GM18873 (cell line): ENCODE results near the gene KCNIP1.
"Not testable (repeated sequence)": the region's sequence is repeated elsewhere in the genome, so short reads cannot be mapped to it uniquely, and the experiment has no call there.

ENCODE experiments used
- ATAC-seq: cut with Tn5 transposase; IDR thresholded peaks from one replicate; pipeline ENCODE4 v1.9.1; 2021; ENCODE audit warnings: mild to moderate bottlenecking, moderate library complexity, moderate number of reproducible peaks; ENCODE audit not compliant: unreplicated experiment, low FRiP score

KCNIP1 gene

GRCh38 chr5:170533383-170533782 is 29.6 kb downstream of the KCNIP1 start:
- ATAC-seq: no peak

- no peak for ATAC-seq
These were observed 30.4 kb downstream of the KCNIP1 start for GRCh38 chr5:170534177-170534576.

DNA sequence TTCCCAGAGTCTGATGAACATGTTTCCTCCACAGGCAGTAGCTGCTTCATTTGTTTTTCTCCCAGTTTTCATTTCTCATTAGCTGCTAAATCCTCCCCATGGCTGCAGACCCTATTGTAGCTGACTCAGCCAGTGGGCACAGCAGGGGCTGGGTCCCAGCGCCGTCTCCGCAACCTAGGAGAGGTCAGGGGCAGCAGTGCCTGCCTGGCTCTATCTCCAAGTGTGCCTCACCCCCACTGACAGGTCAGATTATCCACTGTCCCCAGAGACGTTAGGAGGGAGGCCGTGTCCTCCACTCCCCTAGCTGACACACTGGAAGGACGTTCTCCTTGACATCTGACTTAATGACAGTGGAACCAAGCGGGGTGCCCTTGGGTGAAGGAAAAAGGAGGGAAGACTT is 31.1 kb downstream of the KCNIP1 start:
- ATAC-seq: no peak

DNA sequence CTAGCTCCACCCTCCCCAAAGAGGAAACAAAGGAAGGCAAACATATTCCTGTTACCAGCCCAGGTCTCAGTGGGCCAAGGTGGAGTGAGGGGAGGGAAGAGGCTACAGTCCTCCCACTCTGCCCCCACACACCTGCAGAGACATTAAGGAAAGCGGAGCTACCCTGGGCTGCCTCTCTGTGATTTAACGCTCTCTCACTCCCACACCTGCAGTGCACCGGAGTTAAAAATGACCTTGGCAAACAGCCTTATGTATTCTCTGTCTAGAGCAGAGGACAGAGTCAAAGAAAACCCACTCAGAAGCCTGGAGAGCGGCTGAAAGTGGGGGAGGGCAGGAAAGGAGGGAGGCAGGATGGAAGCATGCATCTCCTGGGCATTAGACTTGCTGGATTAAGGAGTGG is 32.7 kb downstream of the KCNIP1 start:
- no peak for ATAC-seq

DNA sequence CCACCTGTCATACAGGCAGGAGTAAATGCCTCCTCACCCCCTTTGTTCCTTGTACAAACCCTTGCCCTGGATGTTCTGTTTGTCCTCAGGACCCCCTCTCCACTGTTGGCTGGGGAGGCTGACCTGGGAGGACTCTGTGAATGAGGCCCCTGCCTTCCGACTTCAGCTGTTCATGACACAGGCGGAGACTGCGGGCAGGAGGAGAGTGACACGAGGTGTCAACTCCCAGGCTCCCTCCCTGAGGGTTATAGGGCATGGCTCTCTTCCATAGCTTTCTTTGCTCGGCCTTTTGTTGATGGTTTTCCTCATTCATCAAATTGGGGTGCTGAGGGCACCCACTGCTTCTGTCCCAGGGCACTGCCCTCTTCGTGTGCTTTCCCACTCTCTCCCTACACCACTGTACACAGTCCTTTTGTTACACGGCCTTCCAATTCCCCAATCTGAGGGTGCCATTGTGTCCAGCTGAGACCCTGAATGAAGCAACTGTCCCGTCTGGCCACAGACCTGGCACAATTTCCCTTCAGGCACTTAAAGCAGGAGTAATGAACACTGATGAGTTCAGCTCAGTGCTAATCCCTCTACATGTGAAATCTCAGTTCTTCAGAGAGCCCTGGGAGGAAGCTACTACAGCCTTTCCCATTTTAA is 33.8 kb downstream of the KCNIP1 start:
- ATAC-seq: no peak

GRCh38 chr5:170538096-170538465 is 34.3 kb downstream of the KCNIP1 start:
- ATAC-seq: no peak

- no peak for ATAC-seq
These were observed 35.1 kb downstream of the KCNIP1 start for GRCh38 chr5:170538696-170539586.

DNA sequence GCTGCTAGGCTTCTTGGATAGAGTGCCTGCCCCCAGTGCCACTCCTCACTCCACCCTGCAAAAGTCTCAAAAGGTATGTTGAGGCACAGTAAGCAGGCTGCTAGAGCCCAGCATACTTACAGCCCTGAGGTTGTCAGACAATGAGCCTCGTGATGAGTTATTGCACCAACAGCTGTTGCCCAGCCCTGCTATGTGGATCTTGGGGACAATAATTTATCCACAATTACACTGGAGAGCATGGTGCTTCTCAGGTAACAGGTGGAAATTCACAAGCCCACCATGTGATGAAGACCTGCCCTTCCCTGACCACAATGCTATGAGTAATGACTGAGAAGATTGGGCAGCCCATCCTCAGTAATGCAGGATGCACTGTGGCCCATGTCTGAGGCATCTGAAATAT is 36.5 kb downstream of the KCNIP1 start:
- no peak for ATAC-seq

- ATAC-seq: no peak
These were observed 37.4 kb downstream of the KCNIP1 start for GRCh38 chr5:170541146-170541769.

DNA sequence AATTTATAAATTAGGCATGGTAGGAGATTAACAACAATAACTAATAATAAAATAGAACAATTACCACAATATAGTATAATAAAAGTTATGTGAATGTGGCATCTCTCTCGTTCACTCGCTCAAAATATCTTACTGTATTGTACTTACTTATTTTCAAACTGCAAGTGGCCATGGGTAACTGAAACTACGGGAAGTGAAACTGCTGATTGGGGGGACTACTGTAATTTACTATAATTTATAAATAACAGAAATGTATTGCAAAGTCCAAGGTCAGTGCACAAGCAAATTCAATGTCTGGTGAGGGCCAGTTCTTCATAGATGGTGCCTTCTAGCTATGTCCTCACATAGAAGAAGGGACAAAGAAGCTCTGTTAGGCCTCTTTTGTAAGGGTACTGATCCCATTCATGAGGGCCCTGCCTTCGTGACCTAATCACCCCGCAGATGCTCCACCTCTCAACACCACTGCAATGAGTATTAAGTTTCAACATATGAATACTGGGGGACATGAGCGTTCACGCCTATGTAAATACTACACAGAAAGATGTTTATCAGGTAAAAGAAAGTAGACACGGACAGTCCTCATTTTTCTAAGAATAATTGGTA is 39.0 kb downstream of the KCNIP1 start:
- ATAC-seq: no peak

DNA sequence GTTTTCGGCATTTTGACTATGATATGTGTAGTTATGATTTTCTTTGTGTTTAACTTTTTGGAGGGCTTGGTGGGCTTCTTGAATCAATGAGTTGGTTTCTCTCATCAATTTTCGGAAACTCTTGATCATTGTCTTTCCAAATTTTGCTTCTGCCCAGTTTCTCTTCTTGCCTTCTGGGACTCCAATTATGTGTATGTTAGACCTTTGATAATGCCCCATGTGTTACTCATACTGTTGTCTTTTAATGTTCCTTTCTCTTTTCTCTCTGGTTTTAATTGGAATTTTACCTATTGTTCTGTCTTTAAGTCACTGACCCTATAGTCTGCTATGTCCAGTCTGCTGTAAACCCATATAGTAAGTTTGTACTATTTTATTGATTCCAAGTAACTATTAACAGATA is 41.5 kb downstream of the KCNIP1 start:
- no peak for ATAC-seq

DNA sequence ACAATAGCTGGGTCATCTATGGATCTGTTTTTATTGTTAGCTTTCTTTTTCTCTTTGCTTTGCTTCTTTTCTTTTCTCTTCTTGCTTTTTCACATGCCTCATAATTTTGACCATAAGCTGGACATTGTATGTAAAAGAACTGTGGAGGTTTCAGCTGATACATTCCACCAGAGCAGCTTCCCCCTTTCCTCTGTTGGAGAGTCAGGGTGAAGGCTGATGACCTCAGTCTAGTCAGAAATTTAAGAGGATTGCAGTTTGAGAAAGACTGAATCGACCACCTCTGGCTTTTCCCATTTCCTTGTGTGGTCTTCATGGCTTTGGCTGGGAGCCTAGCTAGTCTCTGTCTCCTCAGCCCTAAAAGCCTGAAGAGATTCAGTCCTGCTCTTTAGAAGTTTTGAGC is 42.0 kb downstream of the KCNIP1 start:
- ATAC-seq: no peak

GRCh38 chr5:170546282-170546681 is 42.5 kb downstream of the KCNIP1 start:
- no peak for ATAC-seq

DNA sequence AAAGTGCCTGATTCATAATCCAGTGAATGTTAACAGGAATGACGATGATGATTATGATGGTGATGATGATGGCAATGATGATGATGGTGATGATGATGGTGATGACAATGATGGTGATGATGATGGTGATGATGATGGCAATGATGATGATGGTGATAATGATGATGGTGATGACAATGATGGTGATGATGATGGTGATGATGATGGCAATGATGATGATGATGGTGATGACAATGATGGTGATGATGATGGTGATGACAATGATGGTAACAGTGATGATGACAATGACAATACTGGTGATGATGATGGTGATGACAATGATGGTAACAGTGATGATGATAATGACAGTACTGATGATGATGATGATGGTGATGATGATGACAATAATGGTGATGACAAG is 46.6 kb downstream of the KCNIP1 start:
- not testable (repeated sequence) for ATAC-seq

DNA sequence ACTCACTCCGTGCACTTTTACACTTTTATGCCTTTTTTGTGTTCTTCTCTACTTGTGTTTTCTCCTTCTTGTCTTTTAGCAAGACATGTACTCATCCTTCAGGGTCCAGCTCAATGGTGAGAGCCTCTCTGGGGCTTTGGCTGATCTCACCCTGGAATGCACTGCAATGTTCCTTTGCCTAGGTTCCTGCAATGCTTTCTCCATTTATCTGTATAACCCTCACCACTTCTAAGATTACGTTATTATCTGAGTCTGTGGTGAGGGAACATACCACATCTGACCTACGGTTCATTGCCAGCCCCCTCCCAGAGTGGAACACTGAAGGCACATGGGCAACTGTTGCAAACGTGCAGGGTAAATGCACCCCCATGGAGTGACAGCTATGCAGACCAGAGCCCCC is 47.3 kb downstream of the KCNIP1 start:
- ATAC-seq: no peak

DNA sequence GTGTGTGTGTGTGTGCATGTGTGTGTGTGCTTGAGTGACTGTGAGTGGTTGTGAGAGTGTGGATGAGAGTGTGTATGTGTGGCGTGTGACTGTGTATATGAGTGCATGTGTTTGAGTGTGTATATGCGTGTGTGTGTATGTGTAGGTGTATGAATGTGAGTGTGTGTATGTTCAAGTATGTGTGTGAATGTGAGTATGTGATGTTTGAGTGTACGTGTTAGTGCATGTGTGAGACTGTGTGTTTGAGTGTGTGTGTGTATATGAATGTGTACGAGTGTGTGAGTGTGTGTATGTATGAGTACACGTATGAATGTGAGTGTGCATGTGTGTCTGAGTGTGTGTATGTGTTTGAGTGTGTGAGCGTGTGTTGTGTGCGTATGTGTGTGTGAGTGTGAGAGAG is 47.8 kb downstream of the KCNIP1 start:
- ATAC-seq: no peak

DNA sequence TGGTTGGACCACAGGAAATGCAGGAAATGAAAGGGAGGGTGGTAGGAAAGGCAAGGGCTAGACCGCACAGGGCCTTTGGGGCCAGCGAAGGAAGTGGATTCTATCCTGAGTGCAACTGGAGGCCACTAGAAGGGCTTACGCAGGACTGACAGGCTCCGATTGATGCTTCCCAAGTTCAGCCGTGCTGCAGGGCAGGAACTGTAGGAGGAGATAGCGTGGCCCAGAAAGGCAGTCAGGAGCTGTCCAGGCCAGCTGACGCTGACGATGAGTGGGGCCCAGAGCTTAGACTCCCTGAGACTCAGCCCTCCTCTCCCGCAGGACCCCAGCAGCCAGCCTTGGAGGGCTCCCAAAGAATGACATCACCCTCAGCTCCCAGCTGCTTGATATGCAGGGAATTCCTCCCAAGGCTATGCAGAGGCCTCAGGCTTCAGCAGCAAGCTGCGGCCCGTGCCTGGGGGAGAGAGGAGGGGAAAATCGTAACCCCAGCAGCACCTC is 48.8 kb downstream of the KCNIP1 start:
- no peak for ATAC-seq

GRCh38 chr5:170553218-170553617 is 49.4 kb downstream of the KCNIP1 start:
- no peak for ATAC-seq

DNA sequence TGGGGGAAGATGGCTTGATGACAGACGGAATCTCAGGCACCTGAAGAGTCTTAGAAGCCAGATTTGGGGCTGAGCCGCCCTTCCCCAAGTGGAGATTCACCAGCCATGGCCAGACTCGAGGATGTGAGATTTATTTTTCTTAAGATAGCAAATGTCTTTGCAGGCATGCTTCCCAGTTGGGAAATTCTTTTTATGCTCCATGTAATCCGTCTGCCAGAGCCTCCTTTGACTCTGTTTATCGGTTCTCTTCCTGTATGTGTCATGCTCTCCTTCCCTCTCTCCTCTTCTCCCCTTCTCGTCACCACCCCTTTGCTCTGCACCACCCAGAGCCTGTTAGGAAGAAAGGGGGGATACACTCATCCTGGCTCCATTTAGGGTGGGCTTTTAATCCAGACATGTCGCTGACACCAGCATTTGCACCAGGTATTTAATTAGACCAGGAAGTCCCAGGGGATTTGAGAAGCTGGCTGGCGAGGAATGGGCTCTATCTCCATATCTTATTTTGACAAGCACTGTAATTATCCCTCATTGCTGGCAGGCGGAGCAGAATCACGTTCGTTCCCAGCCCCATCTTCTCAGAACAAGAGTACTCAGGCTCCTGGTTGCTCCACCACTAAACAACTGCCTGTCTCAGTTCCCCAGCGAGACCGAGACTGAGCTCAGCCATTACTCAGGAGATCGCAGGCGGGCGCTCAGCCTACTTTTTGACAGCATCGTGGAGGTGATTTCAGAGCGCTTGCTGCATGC is 50.9 kb downstream of the KCNIP1 start:
- no peak for ATAC-seq

DNA sequence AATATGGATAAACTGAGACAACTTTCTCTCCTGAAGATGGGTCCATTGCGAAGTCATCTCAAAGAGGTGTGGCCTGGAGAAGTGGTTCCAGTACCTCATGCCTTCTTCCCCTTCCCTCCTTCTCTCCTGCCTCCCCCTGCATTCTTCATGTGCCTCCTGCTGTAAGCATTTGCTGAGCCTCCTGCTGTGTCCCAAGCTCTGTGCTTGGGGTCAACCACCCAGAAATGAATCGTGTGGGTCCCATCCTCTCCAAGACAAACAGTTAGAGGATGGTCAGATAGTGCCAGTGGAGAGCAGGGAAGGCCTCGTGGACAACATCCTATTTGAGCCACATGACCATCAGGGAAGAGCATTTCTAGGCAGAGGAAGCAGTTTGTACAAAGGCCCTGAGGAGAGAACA is 53.5 kb downstream of the KCNIP1 start:
- no peak for ATAC-seq
